GM19467 (cell line): ENCODE measurements around the gene KCTD5.
"Not testable (repeated sequence)": the region's sequence is repeated elsewhere in the genome, so short reads cannot be mapped to it uniquely, and the experiment has no call there.

Source experiments
- ATAC-seq: cut with Tn5 transposase; IDR thresholded peaks from one replicate; pipeline ENCODE4 v1.9.1; 2021; ENCODE audit warnings: mild to moderate bottlenecking, moderate library complexity; ENCODE audit not compliant: unreplicated experiment

KCTD5 gene

GRCh38 chr16:2696601-2697250, 14.4 kb downstream of the KCTD5 start:
- ATAC-seq, result not testable (repeated sequence)

DNA sequence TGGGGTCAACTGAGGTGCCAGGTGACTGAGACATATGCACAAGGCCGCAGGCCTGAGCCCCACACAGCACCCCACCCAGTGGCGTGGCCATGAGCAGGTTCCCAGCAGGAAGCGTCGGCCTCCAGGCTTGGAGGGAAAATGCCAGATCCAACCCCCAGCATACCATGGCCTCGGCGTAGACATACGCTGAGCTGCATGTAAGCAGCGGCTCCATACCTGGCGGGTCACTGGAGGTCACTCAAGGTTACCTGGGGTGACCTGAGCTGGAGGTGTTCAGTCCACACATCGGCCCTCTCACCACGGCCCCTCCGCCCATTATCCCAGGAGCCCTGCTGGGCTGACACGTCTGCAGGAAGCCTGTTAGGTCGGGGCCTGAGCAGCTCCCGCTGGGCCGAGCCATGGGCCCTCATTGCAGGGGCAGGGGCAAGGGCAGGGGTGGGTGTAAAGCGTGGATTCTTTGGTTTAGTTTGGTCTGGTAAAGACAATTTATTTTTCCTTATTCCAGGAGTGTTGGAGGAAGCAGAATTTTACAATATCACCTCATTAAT, 15.2 kb downstream of the KCTD5 start:
- no peak for ATAC-seq

DNA sequence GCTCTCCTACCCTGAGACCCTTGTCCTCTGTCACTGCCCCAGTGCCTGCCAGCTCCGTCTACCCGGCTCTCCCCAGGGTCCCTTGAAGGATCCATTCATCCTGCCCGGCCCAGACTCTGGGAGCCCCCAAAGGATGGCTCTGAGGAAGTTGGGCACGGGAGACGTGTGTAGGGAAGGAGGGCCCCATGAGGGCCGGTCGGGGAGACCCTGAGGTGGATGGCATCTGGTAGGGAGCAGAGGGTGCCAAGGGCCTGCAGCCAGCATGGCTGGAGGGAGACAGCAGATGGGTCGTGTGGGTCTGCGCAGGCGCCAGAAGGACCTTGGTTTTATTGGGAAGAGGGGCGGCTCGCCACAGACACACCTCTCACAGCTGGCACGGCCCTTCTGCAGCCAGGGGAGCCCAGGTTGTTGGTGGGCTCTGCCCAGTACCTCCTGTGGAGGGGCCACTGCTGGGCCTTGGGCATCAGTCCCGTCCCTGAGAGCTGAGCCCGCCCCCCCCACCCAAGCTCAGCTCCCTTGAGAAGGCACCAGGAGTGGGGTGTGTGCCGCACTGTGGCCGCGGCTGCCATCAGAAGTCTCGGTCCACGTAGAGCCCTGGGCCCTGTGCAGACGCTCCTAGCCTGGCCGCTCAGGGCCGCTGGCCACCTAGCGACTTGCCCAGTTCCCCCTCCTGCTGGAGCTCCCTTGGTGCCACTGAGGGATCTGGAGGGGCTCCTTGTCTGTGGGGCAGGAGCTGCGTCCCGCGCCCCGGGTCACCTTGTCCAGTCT, 16.0 kb downstream of the KCTD5 start:
- ATAC-seq, result no peak

DNA sequence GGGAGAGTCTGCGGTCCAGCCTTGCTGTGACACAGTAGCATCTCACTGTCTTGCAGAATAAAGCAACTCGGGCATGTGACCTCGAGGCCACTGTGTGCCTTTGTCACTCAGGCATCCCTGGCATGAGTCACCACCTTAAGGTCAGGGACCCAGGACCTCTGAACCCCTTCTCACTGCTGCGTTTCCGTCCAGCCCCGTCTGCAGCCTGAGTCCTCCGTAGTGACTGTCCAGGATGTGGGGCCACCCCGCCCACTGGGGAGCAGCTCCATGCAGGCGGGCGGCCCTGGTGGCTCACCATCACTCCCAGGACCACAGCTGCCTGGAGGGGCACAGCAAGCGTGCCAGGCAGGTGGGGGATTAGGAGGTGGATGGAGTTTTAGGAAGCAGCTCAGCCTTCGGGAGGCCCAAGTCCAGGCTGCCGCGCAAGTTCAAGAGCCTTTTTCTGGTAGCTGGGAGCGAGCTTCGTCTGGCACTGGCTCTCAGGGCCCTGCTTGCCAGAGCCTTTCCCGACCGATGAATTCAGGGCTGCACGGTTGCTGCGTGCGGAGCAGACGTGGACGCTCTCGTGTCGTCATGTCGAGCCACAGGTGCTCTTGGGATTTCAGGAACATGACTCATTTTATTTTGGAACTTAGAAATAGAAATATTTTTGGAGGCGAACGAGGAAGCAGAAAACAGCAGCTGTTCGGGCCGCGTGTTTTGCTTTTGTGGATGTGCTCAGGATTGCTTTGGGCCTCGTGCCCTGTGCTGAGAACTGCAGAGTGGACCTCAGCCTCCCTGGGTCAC, 16.8 kb downstream of the KCTD5 start:
- no peak for ATAC-seq

- ATAC-seq, result no peak
These were observed 17.7 kb downstream of the KCTD5 start for GRCh38 chr16:2699791-2700600.

DNA sequence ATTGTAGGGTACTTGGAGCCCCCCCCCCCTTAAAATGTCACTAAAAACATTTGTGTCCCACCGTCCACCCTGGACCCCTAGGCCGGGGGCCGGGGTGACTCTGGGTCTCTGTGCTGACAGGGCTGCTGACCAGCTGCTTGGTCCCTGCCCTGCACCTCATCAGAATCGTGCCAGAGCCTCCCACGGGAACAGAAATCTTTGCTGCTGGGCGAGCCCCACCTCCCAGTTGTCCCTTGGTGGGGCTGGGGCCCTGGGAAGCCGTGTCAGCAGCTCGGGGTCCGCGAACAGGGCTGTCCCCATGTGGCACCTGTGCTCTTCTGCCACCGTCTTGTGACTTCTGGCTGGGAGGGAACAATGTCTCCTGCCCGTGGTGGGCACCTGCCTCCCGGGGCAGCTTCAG, 18.5 kb downstream of the KCTD5 start:
- ATAC-seq, result no peak

DNA sequence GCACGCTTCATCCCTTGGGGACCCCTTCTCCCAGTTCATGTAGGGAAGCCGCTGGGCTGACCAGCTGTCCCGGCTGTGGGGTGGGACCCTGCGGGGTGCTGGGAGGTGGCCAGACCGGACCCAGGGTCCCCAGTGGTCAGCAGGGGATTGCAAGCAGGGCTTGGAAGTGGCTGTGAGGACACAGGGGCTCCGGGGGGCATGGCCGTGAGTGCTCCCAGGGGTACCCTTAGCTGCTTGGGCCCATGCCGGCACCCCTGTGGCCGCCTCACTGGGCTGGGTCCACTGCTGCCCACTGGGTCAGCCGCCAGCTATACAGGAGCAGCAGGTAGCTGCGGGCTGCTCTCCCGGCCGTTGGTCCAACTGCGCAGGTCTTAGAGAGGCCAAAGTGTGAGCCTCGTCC, 18.9 kb downstream of the KCTD5 start:
- no peak for ATAC-seq

DNA sequence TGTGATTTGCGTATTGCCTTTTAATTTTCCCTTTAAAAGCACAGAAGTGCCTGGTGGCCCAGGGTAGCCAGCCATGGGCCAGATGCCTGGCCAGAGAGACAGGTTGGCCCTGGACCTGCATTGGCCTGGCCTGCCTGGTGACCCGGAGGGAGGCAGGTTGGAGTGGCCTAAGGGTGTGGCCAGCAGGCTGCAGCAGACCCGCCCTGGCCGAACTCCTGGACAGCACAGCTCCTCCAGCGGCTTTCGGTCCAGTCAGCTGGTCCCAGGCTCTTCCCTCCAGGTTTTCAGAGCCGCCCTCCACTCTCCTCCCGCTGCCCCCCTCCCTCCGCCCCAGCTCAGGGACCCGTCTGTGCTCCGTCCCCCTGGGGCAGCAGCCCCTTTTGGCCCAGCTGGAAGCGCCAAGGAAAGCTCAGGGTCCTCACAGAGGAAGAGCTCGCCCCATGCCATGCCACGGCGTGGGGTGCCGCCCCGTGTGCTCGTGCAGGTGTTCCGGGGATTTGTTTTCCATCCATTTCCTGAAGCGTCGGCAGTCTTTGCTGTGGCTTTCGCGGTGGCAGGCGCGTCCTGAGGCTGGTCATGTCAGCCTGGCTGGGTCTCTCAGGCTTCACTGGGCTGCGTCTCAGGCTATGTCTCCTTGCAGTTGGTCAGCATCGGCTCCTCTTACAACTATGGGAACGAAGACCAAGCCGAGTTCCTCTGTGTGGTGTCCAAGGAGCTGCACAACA, 19.6 kb downstream of the KCTD5 start:
- ATAC-seq, result no peak

DNA sequence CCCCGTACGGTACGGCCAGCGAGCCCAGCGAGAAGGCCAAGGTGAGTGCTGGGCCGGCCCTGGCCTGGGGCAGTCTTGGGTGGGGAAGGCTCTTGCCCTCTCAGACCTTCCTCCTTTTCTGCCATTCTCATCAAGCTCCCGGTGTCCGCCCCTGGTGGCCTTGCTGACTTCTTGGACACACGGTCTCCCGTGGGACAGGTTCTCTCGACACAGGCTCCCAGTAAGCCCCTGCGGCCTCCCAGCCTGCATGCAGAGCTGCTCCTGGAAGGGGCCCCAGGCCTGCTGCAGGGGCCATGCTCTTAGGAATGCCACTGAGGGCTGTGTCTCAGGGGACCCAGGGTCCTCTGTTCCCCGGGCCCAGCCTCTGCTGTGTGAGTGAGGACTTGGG, 20.1 kb downstream of the KCTD5 start:
- ATAC-seq, result no peak

DNA sequence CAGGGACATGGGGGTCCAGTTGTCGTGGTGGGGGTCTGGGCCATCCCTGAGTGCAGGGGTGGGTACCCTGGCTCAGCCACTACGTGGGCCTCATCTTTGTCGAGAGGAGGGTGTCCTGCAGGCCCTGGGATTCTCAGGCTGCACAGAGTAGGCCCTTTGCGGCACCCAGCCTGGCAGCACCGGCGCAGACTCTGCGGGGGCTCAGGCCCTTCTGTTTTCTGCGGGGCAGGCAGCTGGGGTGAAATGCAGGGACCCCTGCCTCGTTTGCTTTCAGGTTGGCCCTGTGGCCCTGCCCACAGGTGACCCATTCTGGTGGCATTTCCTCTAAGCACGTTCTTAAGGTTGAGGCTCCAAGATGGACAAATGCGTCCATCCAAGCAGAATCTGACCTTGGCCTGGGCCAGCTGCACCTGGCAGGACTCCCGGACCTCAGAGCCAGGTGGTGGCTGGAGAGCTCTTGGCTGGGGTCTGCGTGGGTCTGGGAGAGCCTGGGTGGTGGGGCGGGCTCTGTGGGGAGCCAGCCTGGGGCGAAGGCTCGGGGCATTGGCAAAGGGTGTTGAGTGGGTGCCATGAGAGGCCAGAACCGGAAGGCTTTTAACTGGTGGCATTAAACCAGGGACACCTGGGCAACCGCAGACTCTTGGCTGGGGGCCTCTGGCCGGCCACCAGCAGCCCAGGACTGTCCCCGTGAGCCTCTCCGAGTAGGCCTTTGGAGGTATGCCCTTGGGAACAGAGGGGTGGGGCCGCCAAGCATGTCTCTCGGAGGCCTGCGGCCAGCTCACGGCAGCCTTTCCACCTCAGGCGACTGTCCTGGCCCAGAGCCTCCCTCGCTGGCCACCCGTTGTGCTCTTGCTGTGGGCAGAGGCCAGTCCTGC, 20.8 kb downstream of the KCTD5 start:
- no peak for ATAC-seq

GRCh38 chr16:2704166-2704982, 22.1 kb downstream of the KCTD5 start:
- no peak for ATAC-seq

- ATAC-seq, result no peak
These were observed 22.6 kb downstream of the KCTD5 start for GRCh38 chr16:2704983-2705275.

- ATAC-seq, result no peak
These were observed 23.0 kb downstream of the KCTD5 start for GRCh38 chr16:2705351-2705750.

DNA sequence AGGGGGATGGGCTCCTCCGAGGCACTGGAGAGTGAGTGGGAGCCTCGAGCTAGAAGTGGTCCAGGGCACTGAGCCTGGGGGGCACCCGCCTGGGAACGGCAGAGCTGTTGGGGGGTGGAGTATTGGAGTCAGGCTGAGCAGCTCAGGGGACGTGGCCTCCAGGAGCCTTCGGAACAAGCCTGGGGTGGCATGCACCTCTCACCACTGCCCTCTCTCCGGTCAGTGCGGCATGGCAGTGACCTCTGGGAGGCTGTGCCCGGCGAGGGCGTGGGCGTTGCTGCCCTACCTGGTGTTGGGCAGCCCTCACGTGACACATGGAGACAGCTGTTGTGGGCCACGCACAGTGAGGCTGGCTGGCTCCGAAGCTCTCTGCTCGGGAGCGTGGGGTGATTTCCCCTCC, 23.8 kb downstream of the KCTD5 start:
- ATAC-seq, result no peak

DNA sequence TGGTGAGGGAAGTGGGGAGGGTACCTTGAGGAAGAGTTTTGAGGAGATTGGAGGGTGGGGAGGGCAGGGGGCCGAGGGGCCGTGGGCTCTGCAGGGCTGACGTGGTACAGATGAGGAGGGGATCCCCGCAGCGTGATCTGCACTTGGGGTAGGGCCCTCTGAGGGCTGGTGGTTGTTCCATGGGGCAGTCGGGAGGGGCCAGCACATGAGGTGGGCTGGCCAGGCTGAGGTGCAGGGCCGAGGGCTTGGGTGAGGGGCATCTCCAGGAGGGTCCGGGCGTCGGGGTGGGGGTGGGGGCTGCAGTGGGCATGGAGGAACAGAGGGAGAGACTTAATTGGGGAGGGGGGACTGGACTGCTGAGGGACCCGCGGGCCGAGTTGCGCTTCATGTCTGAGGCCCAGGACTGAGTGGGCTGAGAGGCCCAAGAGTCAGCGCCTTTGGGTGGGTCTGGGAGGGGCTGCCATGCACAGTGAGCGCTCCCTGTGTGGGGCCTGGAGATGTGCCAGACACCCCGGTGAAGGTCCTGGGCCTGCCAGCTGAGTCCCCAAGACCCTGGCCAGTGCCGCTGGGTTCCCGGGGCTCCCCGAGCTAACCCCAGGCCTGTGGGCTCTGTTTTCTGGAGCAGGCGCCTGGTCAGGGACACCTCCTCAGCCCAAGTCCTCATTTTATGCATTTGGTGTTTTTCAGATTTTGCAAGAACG, 24.4 kb downstream of the KCTD5 start:
- ATAC-seq, result no peak

DNA sequence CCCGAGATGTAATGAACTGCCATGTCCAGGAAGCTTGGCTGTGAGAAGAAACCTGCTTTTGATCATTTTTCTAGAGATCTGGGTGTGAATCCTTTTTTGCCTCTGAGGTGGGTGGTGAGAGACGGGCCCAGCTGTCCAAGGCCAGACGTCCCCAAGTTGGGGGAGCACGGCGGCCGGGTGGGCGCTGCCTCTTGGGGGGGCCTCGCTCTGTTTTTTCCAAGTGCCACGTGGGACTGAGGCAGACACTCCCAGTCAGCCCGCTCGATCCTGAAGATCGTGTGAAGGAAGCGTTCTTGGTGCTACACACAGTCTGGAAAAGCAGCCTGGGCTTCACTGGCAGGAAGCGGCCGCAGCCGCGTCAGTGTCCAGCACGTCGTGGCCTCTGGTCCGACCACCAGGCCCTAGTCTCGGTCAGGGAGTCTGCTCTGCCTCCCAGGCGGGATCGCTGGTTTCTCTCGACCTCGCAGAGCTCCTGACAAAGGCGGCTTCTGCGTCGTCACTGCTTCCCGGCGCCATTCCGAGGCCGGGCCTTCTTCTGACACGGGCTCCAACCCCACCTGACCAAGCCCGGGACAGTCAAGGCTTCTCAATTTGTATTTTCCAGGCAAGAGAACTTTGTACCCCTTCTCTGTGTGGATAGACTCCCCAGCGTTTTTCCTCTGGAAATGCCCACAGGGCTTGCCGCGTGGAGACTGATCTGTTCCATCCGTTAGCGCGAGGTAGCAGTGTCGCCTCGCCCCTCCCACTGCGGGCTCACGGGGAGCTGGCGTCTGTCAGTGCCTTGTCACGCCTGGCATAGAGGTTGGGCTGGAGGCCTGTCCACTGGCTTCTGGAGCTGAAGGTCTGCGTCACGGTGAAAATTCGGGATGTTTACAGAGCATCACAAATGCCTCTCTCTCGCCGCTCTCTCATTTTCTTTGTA, 25.3 kb downstream of the KCTD5 start:
- ATAC-seq, result no peak

- no peak for ATAC-seq
These were observed 25.9 kb downstream of the KCTD5 start for GRCh38 chr16:2708290-2708639.
